Neural cell (in vitro differentiated cells): Measurements from ENCODE around the gene CCNH. TPM values are rescaled to one million over a fixed set of nuclear protein-coding genes. Genes with fewer than 3 reads are reported as not detected.

Source experiments
- H2AFZ ChIP-seq: fragments of 200-600, 300-800 bp; sonication (generic), shearing (Covaris generic); 2 replicates; pipeline ENCODE4 v1.6.0; 2014; ENCODE audit warnings: low read depth, mild to moderate bottlenecking, antibody characterized with exemption, low read length, moderate library complexity
- H3F3A ChIP-seq: fragments of 200-600 bp; shearing (Covaris generic); 2 replicates; pipeline ENCODE4 v1.6.1; 2016; ENCODE audit warnings: mild to moderate bottlenecking, moderate library complexity, mixed read lengths, antibody characterized with exemption, low read length; ENCODE audit not compliant: insufficient read depth, poor library complexity, severe bottlenecking
- H3K27ac ChIP-seq: fragments of 200-600, 300-800 bp; sonication (generic), shearing (Covaris generic); 2 replicates; pipeline ENCODE4 v1.5.1; 2014; ENCODE audit warnings: mild to moderate bottlenecking, low read length, moderate library complexity
- H3K27me3 ChIP-seq: fragments of 300-800, 200-600 bp; sonication (generic), shearing (Covaris generic); 2 replicates; pipeline ENCODE4 v1.6.0; 2014; ENCODE audit warnings: mild to moderate bottlenecking, low read depth, low read length, moderate library complexity; ENCODE audit not compliant: insufficient read depth
- H3K36me3 ChIP-seq: fragments of 300-800, 200-600 bp; sonication (generic), shearing (Covaris generic); 2 replicates; pipeline ENCODE4 v1.5.1; 2014; ENCODE audit warnings: mild to moderate bottlenecking, antibody characterized with exemption, low read length, moderate library complexity; ENCODE audit not compliant: insufficient read depth
- H3K4me2 ChIP-seq: fragments of 300-800, 200-600 bp; sonication (generic), shearing (Covaris generic); 2 replicates; pipeline ENCODE4 v1.6.0; 2014; ENCODE audit warnings: mild to moderate bottlenecking, low read length
- H3K4me3 ChIP-seq: fragments of 300-800, 200-600 bp; sonication (generic), shearing (Covaris generic); 2 replicates; pipeline ENCODE4 v1.5.1; 2014; ENCODE audit warnings: mild to moderate bottlenecking, low read length, moderate library complexity
- H3K79me2 ChIP-seq: fragments of 200-600 bp; shearing (Covaris generic); replicated peaks from 2 replicates; pipeline ENCODE4 v1.6.0; 2014; ENCODE audit warnings: mild to moderate bottlenecking, low read length, moderate library complexity; ENCODE audit not compliant: insufficient read depth
- H3K9ac ChIP-seq: fragments of 300-800, 200-600 bp; sonication (generic), shearing (Covaris generic); 2 replicates; pipeline ENCODE4 v1.6.1; 2016; ENCODE audit warnings: mild to moderate bottlenecking, low read length, mixed read lengths
- H3K9me2 ChIP-seq: fragments of 200-600 bp; shearing (Covaris generic); 2 replicates; pipeline ENCODE4 v1.6.1; 2016; ENCODE audit warnings: mild to moderate bottlenecking, low read length, mixed read lengths; ENCODE audit not compliant: insufficient read depth
- H3K9me3 ChIP-seq: fragments of 200-600, 300-800 bp; sonication (generic), shearing (Covaris generic); 2 replicates; pipeline ENCODE4 v1.6.1; 2016; ENCODE audit warnings: mild to moderate bottlenecking, mixed run types, low read length, moderate library complexity, mixed read lengths
- H4K20me1 ChIP-seq: fragments of 200-600 bp; shearing (Covaris generic); 2 replicates; pipeline ENCODE4 v1.6.1; 2016; ENCODE audit warnings: mild to moderate bottlenecking, mixed run types; ENCODE audit not compliant: insufficient read depth
- CTCF ChIP-seq: fragments of 450-650 bp; IDR thresholded peaks from 2 replicates; pipeline ENCODE4 v1.5.1; 2014; ENCODE audit warnings: antibody characterized with exemption, mild to moderate bottlenecking, moderate library complexity; ENCODE audit not compliant: poor library complexity, severe bottlenecking
- EP300 ChIP-seq: fragments of 450-650 bp; conservative IDR thresholded peaks from 2 replicates; pipeline ENCODE4 v1.6.1; 2014; ENCODE audit warnings: antibody characterized with exemption, mild to moderate bottlenecking, moderate library complexity; ENCODE audit not compliant: poor library complexity, severe bottlenecking
- EZH2 ChIP-seq: fragments of 200-600, 300-800 bp; shearing (Covaris generic), sonication (generic); IDR thresholded peaks from 2 replicates; pipeline ENCODE4 v1.6.1; 2014; ENCODE audit warnings: antibody characterized with exemption, low read length, borderline replicate concordance, mild to moderate bottlenecking; ENCODE audit not compliant: insufficient read depth, poor library complexity, severe bottlenecking
- MXI1 ChIP-seq: fragments of 450-650 bp; conservative IDR thresholded peaks from 2 replicates; pipeline ENCODE4 v1.6.1; 2014; ENCODE audit warnings: antibody characterized with exemption, mild to moderate bottlenecking; ENCODE audit not compliant: poor library complexity, severe bottlenecking
- POLR2AphosphoS5 ChIP-seq: IDR thresholded peaks from 2 replicates; pipeline ENCODE4 v1.6.1; 2012
- RAD21 ChIP-seq: fragments of 450-650 bp; conservative IDR thresholded peaks from 2 replicates; pipeline ENCODE4 v1.6.1; 2014; ENCODE audit warnings: antibody characterized with exemption, mild to moderate bottlenecking, moderate library complexity
- SMC3 ChIP-seq: fragments of 450-650 bp; conservative IDR thresholded peaks from 2 replicates; pipeline ENCODE4 v1.6.1; 2014; ENCODE audit warnings: antibody characterized with exemption, mild to moderate bottlenecking, moderate library complexity; ENCODE audit not compliant: poor library complexity
- TAF1 ChIP-seq: IDR thresholded peaks from 2 replicates; pipeline ENCODE4 v1.6.1; 2012; ENCODE audit warnings: low read depth
- polyA plus RNA-seq: library from polyadenylated mRNA; depleted of rRNA; stranded (reverse); fragments of >200 nt; gene quantifications from 2 replicates; pipeline ENCODE4 v1.2.3, GENCODE V29; 2014
- TF ChIP-seq, protein P1 (sequence below): IDR thresholded peaks from 2 replicates; pipeline ENCODE4 v1.6.1; 2012; ENCODE audit warnings: borderline replicate concordance

CCNH gene
- polyA plus RNA-seq, 1 donor from 2014 or later: 127 TPM

DNA sequence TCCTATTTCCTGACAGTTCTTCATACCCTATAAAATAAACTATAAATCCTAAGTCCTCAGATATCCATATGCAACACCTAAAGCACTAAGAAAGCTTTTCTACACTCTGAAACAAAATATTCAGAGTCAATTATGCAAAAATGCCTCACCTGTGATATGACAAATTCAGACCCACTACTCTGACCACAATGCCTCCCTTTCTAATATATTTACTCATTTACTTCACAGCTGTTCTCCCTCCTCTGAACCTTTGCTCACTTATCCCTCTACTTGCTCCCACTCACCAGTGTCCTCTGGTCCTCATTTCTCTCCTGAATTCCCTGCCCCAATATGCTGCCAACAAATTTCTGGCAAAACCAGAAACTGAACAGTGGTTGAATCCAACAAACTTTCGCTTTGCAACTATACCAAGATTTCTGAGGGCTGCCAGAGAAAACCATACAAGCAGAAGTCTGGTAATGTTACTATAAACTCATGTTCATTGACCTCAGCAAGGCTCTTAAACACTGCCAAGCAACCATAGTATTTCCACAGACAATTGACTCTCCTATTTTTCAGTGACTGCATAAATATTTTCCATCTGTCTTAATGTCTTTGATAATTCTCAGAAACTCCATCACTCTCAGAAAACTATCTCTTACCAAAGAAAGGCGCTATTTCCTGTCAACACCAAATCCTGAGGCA is 7.1 kb downstream of the CCNH start:
- Histone ChIP-seq H3F3A (no peaks in the 10 kb centered on the region), H3K9ac (no peak overlapping the region), H3K9me2 (no peaks in the 10 kb centered on the region), H3K4me2 (no peak overlapping the region), H3K79me2 (peaks cover 30% of the 10 kb centered on the region), H3K9me3 (peaks cover 4% of the 10 kb centered on the region), H3K27ac (no peak overlapping the region), H2AFZ (no peak overlapping the region), H3K27me3 (no peaks in the 10 kb centered on the region), H3K4me3 (no peak overlapping the region), H3K36me3 (peaks cover 16% of the 10 kb centered on the region), H4K20me1 (no peaks in the 10 kb centered on the region)
- TF ChIP-seq MXI1: no peak
- TF ChIP-seq TAF1: no peak
- TF ChIP-seq CTCF: no peak
- no peak for TF ChIP-seq SMC3
- TF ChIP-seq EZH2: no peak
- TF ChIP-seq, protein P1, sequence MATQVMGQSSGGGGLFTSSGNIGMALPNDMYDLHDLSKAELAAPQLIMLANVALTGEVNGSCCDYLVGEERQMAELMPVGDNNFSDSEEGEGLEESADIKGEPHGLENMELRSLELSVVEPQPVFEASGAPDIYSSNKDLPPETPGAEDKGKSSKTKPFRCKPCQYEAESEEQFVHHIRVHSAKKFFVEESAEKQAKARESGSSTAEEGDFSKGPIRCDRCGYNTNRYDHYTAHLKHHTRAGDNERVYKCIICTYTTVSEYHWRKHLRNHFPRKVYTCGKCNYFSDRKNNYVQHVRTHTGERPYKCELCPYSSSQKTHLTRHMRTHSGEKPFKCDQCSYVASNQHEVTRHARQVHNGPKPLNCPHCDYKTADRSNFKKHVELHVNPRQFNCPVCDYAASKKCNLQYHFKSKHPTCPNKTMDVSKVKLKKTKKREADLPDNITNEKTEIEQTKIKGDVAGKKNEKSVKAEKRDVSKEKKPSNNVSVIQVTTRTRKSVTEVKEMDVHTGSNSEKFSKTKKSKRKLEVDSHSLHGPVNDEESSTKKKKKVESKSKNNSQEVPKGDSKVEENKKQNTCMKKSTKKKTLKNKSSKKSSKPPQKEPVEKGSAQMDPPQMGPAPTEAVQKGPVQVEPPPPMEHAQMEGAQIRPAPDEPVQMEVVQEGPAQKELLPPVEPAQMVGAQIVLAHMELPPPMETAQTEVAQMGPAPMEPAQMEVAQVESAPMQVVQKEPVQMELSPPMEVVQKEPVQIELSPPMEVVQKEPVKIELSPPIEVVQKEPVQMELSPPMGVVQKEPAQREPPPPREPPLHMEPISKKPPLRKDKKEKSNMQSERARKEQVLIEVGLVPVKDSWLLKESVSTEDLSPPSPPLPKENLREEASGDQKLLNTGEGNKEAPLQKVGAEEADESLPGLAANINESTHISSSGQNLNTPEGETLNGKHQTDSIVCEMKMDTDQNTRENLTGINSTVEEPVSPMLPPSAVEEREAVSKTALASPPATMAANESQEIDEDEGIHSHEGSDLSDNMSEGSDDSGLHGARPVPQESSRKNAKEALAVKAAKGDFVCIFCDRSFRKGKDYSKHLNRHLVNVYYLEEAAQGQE: no peak
- no peak for TF ChIP-seq EP300
- TF ChIP-seq RAD21: no peak
- TF ChIP-seq POLR2AphosphoS5: no peak

DNA sequence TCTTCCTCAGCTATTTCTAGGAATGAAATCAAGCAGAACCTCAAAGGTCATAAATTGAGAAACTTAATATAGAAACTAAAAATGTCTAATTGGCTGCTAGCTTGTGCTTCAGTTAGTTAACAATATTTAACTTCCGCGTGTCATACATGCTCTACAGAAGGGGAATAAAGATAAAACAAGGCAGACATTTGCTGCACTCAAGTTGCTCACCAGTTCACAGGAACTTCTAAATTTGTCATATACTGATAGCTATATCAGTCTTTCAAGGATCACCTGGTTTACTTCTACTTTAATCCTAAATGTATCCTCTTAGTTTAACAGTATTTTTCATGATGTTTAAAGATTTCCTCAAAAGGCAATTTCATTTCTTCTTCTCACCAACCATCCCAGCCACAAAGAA is 8.4 kb downstream of the CCNH start:
- no peak overlapping the region for H3K27ac ChIP-seq
- peaks cover 14% of the 10 kb centered on the region for H3K36me3 ChIP-seq
- H3K27me3 ChIP-seq: no peaks in the 10 kb centered on the region
- H3K4me3 ChIP-seq: no peak overlapping the region
- no peak overlapping the region for H3K4me2 ChIP-seq
- no peak for TF ChIP-seq MXI1
- TF ChIP-seq, protein P1: no peak
- TF ChIP-seq CTCF: no peak
- no peak for TF ChIP-seq EP300
- TF ChIP-seq EZH2: no peak
- no peak for TF ChIP-seq SMC3
- TF ChIP-seq TAF1: no peak
- TF ChIP-seq POLR2AphosphoS5: no peak
- TF ChIP-seq RAD21: no peak
- peaks cover 4% of the 10 kb centered on the region for H3K9me3 ChIP-seq
- H4K20me1 ChIP-seq: no peaks in the 10 kb centered on the region
- H3K9me2 ChIP-seq: no peaks in the 10 kb centered on the region
- peaks cover 17% of the 10 kb centered on the region for H3K79me2 ChIP-seq
- H2AFZ ChIP-seq: no peak overlapping the region
- no peak overlapping the region for H3K9ac ChIP-seq
- H3F3A ChIP-seq: no peaks in the 10 kb centered on the region
